Activated CD4-positive, alpha-beta memory T cell treated with anti-CD3 and anti-CD28 coated beads, Interleukin-2, amount 10 ng/mL, durations not matched to agents 7 days and 5 days (primary cell): ENCODE measurements around the gene ABHD14A. TPM values are rescaled to one million over a fixed set of nuclear protein-coding genes. Genes with fewer than 3 reads are reported as not detected.
"Not testable (repeated sequence)": the region's sequence is repeated elsewhere in the genome, so short reads cannot be mapped to it uniquely, and the experiment has no call there.

ENCODE experiments used
- CTCF ChIA-PET: fragments of 350-600 bp; sonication (Branson Sonifier 250); formaldehyde crosslinking; loops from one replicate; lab custom pipeline; 2021; ENCODE audit warnings: antibody characterized with exemption, inconsistent platforms; lab: Charles Lee
- POLR2A ChIA-PET: fragments of 350-600 bp; sonication (Branson Sonifier 250); formaldehyde crosslinking; loops from one replicate; lab custom pipeline; 2021; ENCODE audit warnings: antibody characterized with exemption; lab: Charles Lee
- DNase-seq: peaks from one replicate; pipeline ENCODE4 v3.0.0-alpha.2; 2020
- H3K27ac Mint-ChIP-seq: one replicate; pipeline ENCODE4 v1.8.0; 2021; ENCODE audit warnings: mild to moderate bottlenecking, mixed read lengths
- H3K27me3 Mint-ChIP-seq: one replicate; pipeline ENCODE4 v1.8.0; 2021; ENCODE audit warnings: mixed read lengths
- H3K36me3 Mint-ChIP-seq: one replicate; pipeline ENCODE4 v1.8.0; 2021; ENCODE audit warnings: low read depth, mixed read lengths
- H3K4me1 Mint-ChIP-seq: one replicate; pipeline ENCODE4 v1.8.0; 2021; ENCODE audit warnings: mixed read lengths
- H3K4me3 Mint-ChIP-seq: one replicate; pipeline ENCODE4 v1.8.0; 2021; ENCODE audit warnings: mild to moderate bottlenecking, mixed read lengths
- H3K9me3 Mint-ChIP-seq: one replicate; pipeline ENCODE4 v1.8.0; 2021; ENCODE audit warnings: mixed read lengths
- total RNA-seq, 2 experiments: library from RNA; stranded (reverse); gene quantifications; one replicate each; pipeline ENCODE4 v1.2.3, GENCODE V29; 2021

Gene ABHD14A
- total RNA-seq, result 10 to 100 TPM; 10.8 to 13.3 TPM

DNA sequence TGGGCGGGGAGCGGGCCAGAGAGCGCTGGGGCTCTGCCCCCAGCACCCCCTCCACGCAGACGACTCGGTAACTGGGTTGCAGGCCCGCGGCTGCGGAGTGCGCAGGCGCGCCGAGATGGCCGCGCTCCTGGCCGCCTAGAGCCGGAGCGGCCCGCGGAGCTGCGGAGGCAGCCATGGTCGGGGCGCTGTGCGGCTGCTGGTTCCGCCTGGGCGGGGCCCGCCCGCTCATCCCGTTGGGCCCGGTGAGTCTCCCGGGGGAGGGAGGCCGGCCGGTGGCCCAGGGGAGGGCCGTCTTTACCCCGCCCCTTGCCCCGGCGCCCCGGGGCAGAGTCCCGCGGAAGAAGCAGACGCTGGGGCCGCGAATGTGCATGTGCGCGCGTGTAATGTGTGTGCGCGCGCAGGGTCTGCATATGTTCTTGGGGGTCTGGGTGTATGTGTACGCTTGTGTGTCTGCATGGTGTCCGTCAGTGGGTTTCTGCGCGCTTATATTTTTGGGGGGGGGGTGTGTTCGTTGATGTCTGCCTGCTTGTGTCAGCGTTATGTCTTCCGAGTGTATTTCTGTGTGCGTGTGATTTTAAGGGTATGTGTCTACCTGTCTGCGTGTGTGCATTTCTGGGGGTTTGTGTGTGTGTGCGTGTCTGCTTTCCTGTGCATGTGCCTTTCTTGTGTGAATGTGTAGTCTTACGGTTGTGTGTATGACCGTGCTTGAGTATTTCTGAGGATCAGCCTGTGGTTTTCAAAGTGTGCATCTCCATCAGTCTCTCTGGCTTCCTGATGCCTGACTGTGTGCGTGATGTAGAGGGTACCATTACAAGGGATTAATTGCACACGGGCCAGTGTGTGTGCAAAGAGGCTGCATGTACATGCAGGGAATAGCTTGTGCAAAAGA lies at the start of gene ABHD14A:
Gene ABHD14A, plus strand, starts transcription at position 102 of the 889 bp plus-strand sequence. Its CDS starts 72 bp downstream, at position 174.
- DNase-seq, result peak; percentile 74
- H3K36me3 Mint-ChIP-seq, result peaks cover 4% of the 10 kb centered on the region
- no peaks in the 10 kb centered on the region for H3K9me3 Mint-ChIP-seq

GRCh38 chr3:51927061-51927977 lies 47.5 kb upstream of the ABHD14A start:
- CTCF ChIA-PET, result interaction anchor here (0.6 to 0.8 kb wide), 2 partner anchors 9 to 14 kb away, joined by 3 to 4 read pairs; partner anchors contain the start of gene RRP9
- no peak for DNase-seq
- Mint-ChIP-seq H3K9me3 (no peaks in the 10 kb centered on the region), H3K27me3 (peaks cover 2% of the 10 kb centered on the region), H3K4me3 (no peak overlapping the region), H3K36me3 (no peaks in the 10 kb centered on the region), H3K27ac (no peak overlapping the region), H3K4me1 (no peaks in the 10 kb centered on the region)
- POLR2A ChIA-PET, result no interaction called here

More for the DNA sequence above, at the start of gene ABHD14A:
- peaks cover 43% of the 10 kb centered on the region for H3K4me1 Mint-ChIP-seq
- H3K27ac Mint-ChIP-seq, result peak within 1 kb of the TSS; percentile 91
- peak within 1 kb of the TSS; percentile 98 for H3K4me3 Mint-ChIP-seq
- ChIA-PET CTCF (interaction anchor here (0.7 to 5.0 kb wide), 3 partner anchors 8 to 33 kb away, joined by 3 to 52 read pairs (median 43); partner anchors contain the start of genes ACY1, PARP3 and RRP9), POLR2A (interaction anchor here (0.6 to 3.2 kb wide), 6 partner anchors 8 to 81 kb away, joined by 3 to 40 read pairs (median 6); partner anchors contain the start of genes ACY1, DUSP7, PARP3 and RRP9)
- no peaks in the 10 kb centered on the region for H3K27me3 Mint-ChIP-seq

DNA sequence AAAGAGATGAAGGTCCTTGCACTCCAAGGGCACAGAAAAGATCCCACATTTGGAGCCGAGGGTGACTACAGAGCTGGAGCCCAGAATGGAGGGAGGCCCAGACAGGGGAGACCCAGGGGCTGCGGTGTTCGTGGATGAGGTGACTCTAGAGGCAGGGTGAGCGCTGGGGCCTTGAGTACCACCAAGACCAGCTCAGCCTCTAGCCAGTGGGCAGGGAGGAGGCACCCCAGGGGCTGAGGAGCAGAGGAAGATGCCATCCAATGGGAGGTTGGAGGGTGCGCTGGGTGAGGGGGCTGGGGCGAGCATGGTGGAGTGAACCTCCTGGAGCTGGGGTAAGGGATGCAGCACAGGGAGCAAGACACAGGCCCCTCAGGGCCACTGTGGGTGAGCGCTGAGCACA lies 46.4 kb upstream of the ABHD14A start:
- Mint-ChIP-seq H3K9me3 (no peaks in the 10 kb centered on the region), H3K36me3 (peaks cover under 1% of the 10 kb centered on the region), H3K4me3 (no peak overlapping the region), H3K27ac (no peak overlapping the region), H3K27me3 (no peaks in the 10 kb centered on the region), H3K4me1 (no peaks in the 10 kb centered on the region)
- CTCF ChIA-PET, result no interaction called here
- POLR2A ChIA-PET, result no interaction called here
- no peak for DNase-seq

DNA sequence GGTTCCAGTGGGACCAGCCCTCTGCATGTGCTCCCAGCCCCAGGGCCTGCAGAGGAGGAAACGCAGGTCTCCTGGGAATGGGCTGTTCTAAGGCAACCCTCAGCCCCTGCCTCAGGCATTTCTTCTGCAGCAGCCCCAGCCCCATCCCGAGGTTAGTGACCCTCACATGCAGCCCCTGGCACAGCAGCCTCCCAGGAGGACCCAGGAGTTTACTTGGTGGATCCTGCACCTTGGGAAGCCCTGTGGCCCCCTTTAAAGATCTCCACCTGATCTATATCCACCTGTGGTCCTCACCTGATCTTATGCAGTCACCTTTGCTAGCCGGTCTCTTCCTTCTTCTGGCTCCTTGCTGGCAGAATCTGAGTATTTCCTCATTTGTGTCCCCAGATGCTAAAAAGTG lies 45.9 kb upstream of the ABHD14A start:
- H3K4me3 Mint-ChIP-seq, H3K4me1 Mint-ChIP-seq, DNase-seq, CTCF ChIA-PET, H3K27ac Mint-ChIP-seq, POLR2A ChIA-PET, H3K36me3 Mint-ChIP-seq, H3K9me3 Mint-ChIP-seq, H3K27me3 Mint-ChIP-seq: not testable (repeated sequence)

- DNase-seq, result no peak
- H3K4me1 Mint-ChIP-seq, result no peaks in the 10 kb centered on the region
- ChIA-PET POLR2A (no interaction called here), CTCF (interaction anchor here (0.5 kb wide), 1 partner anchor 10 kb away, joined by 3 read pairs; no protein-coding TSS in a partner anchor)
- peaks cover 3% of the 10 kb centered on the region for H3K36me3 Mint-ChIP-seq
- no peak overlapping the region for H3K4me3 Mint-ChIP-seq
- H3K9me3 Mint-ChIP-seq, result no peaks in the 10 kb centered on the region
- no peak overlapping the region for H3K27ac Mint-ChIP-seq
- no peaks in the 10 kb centered on the region for H3K27me3 Mint-ChIP-seq
These were observed 45.4 kb upstream of the ABHD14A start for GRCh38 chr3:51929420-51930003.

DNA sequence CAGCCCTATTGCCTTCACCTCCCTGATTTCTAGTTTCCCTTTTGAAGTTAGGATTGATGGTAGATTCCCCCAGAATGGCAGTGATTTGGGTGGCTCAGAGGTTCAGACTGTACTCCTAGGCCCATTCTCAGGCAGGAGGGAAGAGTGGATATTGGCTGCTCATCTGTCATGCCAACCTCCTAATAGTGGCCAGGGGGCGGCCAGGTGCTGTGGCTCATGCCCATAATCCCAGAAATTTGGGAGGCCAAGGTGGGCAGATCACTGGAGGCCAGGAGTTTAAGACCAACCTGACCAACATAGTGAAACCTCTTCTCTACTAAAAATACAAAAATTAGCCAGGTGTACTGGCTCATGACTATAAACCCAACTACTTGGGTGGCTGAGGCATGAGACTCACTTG lies 44.4 kb upstream of the ABHD14A start:
- no peak overlapping the region for H3K4me3 Mint-ChIP-seq
- ChIA-PET POLR2A (no interaction called here), CTCF (no interaction called here)
- peaks cover 8% of the 10 kb centered on the region for H3K36me3 Mint-ChIP-seq
- no peaks in the 10 kb centered on the region for H3K4me1 Mint-ChIP-seq
- H3K9me3 Mint-ChIP-seq, result no peaks in the 10 kb centered on the region
- H3K27ac Mint-ChIP-seq, result no peak overlapping the region
- no peaks in the 10 kb centered on the region for H3K27me3 Mint-ChIP-seq
- no peak for DNase-seq

GRCh38 chr3:51931756-51932155 lies 43.1 kb upstream of the ABHD14A start:
- no peaks in the 10 kb centered on the region for H3K27me3 Mint-ChIP-seq
- H3K4me3 Mint-ChIP-seq, result no peak overlapping the region
- H3K4me1 Mint-ChIP-seq, result no peaks in the 10 kb centered on the region
- DNase-seq, result no peak
- H3K9me3 Mint-ChIP-seq, result no peaks in the 10 kb centered on the region
- ChIA-PET POLR2A (no interaction called here), CTCF (interaction anchor here (2.0 kb wide), 1 partner anchor 10 kb away, joined by 7 read pairs; the partner anchor contains the start of gene RRP9)
- peaks cover 10% of the 10 kb centered on the region for H3K36me3 Mint-ChIP-seq
- H3K27ac Mint-ChIP-seq, result no peak overlapping the region

DNA sequence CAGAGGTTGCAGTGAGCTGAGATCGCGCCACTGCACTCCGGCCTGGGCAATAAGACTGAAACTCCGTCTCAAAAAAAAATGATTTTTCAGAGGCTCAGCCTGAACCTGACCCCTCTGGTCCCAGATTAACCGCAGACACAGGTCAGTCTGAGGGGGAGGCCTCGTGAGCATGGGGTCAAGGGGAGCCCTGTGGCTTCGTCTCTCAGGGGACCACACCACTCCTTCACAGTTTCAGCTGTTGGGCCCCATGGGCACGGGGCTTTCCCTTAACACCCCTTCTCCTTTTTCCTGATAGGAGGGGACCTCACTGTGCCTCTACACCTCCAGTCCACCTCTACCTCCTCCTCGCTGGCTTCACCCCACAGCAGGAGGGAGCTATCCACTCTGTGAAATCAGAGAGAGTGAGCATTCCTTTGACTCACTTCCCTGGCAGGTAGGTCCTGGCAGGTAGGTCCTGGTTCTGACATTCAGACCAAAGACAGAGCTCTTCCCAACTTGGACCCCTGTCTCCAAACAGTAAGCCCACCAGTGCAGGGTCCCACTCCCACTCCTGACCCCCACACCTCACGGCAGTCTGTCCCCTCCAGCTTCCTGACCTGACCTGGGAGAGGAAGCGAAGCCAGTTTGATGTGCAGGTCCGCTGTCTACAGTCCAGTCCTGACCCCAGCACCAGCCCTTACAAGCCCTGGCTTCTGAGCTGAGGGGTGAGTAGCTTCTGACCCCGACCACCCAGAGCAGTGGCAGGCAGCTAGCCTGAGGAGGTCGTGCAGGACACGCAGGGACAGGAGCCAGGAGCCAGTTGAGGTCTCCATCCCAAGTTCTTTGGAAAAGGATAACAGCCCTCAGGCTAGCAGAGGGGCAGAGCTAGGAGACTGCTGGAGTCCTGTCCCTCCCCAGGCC lies 42.1 kb upstream of the ABHD14A start:
- Mint-ChIP-seq H3K36me3 (peaks cover 18% of the 10 kb centered on the region), H3K4me1 (no peaks in the 10 kb centered on the region), H3K27me3 (no peaks in the 10 kb centered on the region), H3K27ac (no peak overlapping the region), H3K9me3 (no peaks in the 10 kb centered on the region), H3K4me3 (no peak overlapping the region)
- CTCF ChIA-PET, result interaction anchor here (2.0 kb wide), 1 partner anchor 9 kb away, joined by 7 read pairs; the partner anchor contains the start of gene RRP9
- POLR2A ChIA-PET, result interaction anchor here (1.5 kb wide), 1 partner anchor 9 kb away, joined by 5 read pairs; the partner anchor contains the start of genes PARP3 and RRP9
- no peak for DNase-seq

DNA sequence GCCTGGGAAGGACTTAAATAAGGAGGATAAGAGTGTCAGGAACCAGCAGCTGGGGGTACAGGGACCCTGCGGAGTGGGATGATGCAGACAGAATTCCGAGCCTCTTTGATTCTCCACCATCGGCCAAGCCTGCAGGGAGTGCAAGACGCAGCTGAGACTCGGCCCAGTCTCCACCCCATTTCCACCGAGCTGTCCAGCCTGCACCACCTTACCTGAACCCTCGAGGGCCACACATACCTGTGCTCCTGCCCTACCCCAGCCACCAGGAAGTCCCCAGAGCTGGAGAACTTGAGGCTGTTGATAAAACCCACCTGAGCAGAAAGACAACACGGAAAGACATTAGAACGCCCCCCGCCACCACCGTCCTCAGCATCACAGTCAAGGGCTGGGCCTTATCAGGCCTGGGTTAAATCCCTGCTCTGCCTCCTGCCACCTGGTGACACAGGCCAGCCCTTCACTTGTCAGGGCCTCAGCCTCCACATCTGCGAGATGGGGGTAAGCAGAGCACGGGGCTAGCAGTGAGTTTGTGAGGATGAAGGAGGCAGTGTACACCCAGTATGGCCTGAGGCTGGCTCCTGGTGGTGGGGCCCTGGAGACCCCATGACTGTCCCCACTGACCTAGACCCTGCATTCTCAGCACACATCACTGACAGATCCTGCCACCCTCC lies 41.3 kb upstream of the ABHD14A start:
- H3K27ac Mint-ChIP-seq, result no peak overlapping the region
- no peaks in the 10 kb centered on the region for H3K9me3 Mint-ChIP-seq
- peaks cover 18% of the 10 kb centered on the region for H3K36me3 Mint-ChIP-seq
- DNase-seq, result no peak
- ChIA-PET CTCF (interaction anchor here (2.0 kb wide), 1 partner anchor 8 kb away, joined by 7 read pairs; the partner anchor contains the start of gene RRP9), POLR2A (interaction anchor here (1.5 kb wide), 1 partner anchor 8 kb away, joined by 5 read pairs; the partner anchor contains the start of genes PARP3 and RRP9)
- no peaks in the 10 kb centered on the region for H3K4me1 Mint-ChIP-seq
- H3K4me3 Mint-ChIP-seq, result no peak overlapping the region
- no peaks in the 10 kb centered on the region for H3K27me3 Mint-ChIP-seq

DNA sequence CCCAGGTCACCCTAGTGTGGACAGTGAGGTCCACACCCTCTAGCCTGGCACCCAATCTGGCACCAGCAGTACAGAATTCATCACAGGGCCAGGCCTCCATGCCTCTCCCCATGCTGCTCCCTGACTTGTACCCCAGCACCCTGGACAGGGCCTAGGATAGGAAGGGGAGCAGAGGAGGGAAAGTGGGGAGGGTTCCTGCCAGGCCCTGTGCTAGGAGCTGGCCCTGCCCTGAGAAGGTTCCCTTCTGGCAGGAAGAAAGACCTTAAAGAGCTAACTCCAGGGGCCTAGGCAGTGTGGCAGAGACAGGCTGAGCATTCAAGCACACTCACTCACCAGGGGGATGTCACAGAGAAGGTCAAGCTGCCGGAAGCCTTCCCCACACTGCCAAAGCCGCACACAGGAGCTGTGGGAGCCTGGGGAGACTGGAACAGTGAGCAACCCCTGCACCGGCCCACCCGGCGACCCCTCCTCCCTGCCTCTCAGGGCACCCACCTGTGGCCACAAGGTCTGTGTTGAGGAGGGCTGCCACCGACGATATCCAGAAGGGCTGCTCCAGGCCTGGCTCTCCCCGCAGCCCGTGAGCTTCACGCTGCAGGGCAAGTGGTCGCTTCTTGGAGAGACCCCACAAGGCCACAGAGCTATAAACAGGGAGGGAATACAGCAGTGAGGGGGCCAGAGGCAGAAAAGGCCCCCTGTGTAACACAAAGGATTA lies 40.6 kb upstream of the ABHD14A start:
- POLR2A ChIA-PET, result no interaction called here
- CTCF ChIA-PET, result interaction anchor here (0.8 kb wide), 1 partner anchor 8 kb away, joined by 3 read pairs; no protein-coding TSS in a partner anchor
- no peak overlapping the region for H3K27ac Mint-ChIP-seq
- peaks cover 18% of the 10 kb centered on the region for H3K36me3 Mint-ChIP-seq
- H3K9me3 Mint-ChIP-seq, result no peaks in the 10 kb centered on the region
- H3K4me1 Mint-ChIP-seq, result peaks cover 4% of the 10 kb centered on the region
- peak; percentile 11 for DNase-seq
- H3K4me3 Mint-ChIP-seq, result no peak overlapping the region
- no peaks in the 10 kb centered on the region for H3K27me3 Mint-ChIP-seq
